Measurements from ENCODE around the gene FAM227B.
"Not testable (repeated sequence)": the region's sequence is repeated elsewhere in the genome, so short reads cannot be mapped to it uniquely, and the experiment has no call there.

Gene FAM227B

DNA sequence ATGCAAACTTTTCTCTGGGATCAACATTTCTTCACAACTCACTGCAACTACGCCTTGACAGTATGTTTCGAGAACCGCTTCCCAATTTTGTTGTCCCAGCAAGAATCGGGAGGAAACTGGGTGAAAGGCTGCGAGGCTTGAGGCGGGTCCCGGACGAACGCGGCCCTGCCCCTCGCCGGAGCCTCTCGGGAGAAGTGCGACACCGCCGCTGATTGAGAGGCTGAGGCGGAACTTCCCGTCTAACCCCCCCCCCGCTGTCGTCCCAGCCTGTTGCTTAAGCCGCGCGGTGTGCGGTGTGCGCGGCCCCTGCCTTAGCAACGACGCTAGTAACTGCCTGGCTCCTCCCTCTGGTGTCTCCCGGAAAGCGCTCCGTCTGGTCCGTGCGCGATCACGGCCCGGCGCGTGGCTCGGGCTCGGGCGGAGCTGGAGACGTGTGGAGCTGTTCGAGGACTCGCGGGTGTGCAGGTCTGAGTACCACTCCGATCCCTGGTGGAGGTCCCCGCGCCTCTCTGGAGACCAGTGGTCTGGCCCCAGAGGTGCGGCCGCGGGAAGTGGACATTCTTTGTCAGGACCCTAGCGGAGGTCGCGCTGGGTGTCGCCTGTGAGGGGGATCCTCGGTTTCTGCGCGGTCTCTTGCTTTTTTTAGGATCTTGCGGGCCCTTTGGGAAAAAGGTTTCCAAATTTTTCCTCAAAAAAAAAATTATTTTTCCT lies at the start of gene FAM227B, which contains the start of gene DTWD1:
TSS of gene FAM227B (minus strand) at position 161 of the 711 bp plus-strand sequence. CDS start 5,647 bp downstream, outside the sequence.
TSS of gene DTWD1 (plus strand) at position 391 of the 711 bp plus-strand sequence. CDS start 4,120 bp downstream, outside the sequence.
- H3K27ac Mint-ChIP-seq = peak within 1 kb of the TSS; percentile 92
- DNase-seq = peak; percentile 94
- H3K9me3 Mint-ChIP-seq = peaks cover 3 to 4% of the 10 kb centered on the region in 2 donors
- H3K4me1 Mint-ChIP-seq = peaks cover 18 to 22% of the 10 kb centered on the region in 2 donors
- H3K36me3 Mint-ChIP-seq = peaks cover 12 to 16% of the 10 kb centered on the region in 2 donors
- peak; percentile 98 to 99 for ATAC-seq (replicated peaks)
- H3K4me3 Mint-ChIP-seq = peak within 1 kb of the TSS; percentile 83 to 84
- H3K27me3 Mint-ChIP-seq = no peaks in the 10 kb centered on the region

DNA sequence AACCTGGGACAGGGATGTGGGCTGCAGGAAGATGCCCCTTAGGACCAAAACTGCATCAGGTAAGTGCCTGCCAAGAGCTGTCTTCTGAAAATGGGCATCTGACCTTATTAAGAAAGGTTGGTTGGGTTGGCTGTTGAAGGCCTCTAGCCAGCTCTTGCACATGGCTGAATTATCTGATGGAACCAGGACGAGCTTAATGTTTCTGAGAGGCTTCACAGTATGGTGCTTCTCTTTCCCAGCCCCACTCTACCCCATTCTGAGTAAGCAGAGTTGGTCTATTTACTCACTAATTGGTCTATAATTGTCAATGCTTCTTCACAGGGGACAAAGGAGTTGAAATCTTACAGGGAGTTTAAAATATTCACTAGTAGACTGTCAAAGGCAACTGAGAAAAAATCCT lies 48.7 kb upstream of the FAM227B start:
- Mint-ChIP-seq H3K36me3 (no peaks in the 10 kb centered on the region), H3K4me3 (no peak overlapping the region), H3K4me1 (no peaks in the 10 kb centered on the region), H3K27ac (no peak overlapping the region), H3K9me3 (no peaks in the 10 kb centered on the region), H3K27me3 (peaks cover 0 to 6% of the 10 kb centered on the region in 2 donors)
- ATAC-seq (replicated peaks) = no peak
- no peak for DNase-seq

DNA sequence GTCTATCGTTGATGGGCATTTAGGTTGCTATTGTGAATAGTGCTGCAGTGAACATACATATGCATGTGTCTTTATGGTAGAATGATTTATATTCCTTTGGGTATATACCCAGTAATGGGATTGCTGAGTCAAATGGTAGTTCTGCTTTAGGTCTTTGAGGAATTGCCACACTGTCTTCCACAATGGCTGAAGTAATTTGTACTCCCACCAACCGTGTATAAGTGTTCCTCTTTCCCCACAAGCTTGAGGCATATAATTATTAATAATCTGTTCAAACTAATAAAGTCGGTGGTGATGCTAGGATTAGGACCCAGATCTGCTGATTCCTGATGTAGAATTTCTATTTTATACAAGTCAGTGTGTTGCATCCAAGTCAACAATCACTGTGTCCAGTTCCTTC lies 45.9 kb upstream of the FAM227B start:
- not testable (repeated sequence) for H3K27ac Mint-ChIP-seq; ATAC-seq (replicated peaks); H3K4me3 Mint-ChIP-seq; H3K9me3 Mint-ChIP-seq; H3K36me3 Mint-ChIP-seq; H3K4me1 Mint-ChIP-seq; DNase-seq
- H3K27me3 Mint-ChIP-seq = peaks cover 0 to 14% of the 10 kb centered on the region in 2 donors

- Mint-ChIP-seq H3K27ac (no peak overlapping the region), H3K4me1 (no peaks in the 10 kb centered on the region), H3K4me3 (no peak overlapping the region), H3K36me3 (no peaks in the 10 kb centered on the region), H3K27me3 (peaks cover 0 to 18% of the 10 kb centered on the region in 2 donors), H3K9me3 (no peaks in the 10 kb centered on the region)
- DNase-seq (no peak), ATAC-seq (replicated peaks) (no peak)
Measured at GRCh38 chr15:49664716-49665115, 44.1 kb upstream of the FAM227B start.

- Mint-ChIP-seq H3K27me3 (peaks cover 9 to 11% of the 10 kb centered on the region in 2 donors), H3K36me3 (peaks cover 0 to 5% of the 10 kb centered on the region in 2 donors), H3K9me3 (peaks cover 14 to 16% of the 10 kb centered on the region in 2 donors), H3K27ac (no peak overlapping the region), H3K4me1 (no peaks in the 10 kb centered on the region), H3K4me3 (no peak overlapping the region)
- DNase-seq (no peak), ATAC-seq (replicated peaks) (no peak)
Measured at GRCh38 chr15:49656734-49657133, 36.1 kb upstream of the FAM227B start.

DNA sequence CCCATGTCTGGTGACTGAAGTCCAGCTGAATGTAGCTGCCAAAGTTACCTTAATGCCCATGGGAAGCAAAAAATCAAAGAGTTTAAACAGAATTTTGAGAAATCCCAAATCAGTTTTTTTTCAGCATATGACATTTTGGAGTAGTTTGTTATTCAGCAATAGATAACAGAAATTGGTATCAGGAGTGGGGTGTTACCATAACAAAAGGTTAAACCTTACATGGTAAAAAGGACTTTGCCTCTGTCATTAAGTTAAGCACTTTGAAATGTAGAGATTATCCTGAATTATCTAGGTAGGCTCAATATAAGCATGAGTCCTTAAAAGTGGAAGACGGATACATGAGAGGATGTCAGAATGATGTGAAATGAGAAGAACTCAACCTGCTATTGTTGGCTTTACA lies 32.3 kb upstream of the FAM227B start:
- Mint-ChIP-seq H3K27ac (no peak overlapping the region), H3K27me3 (peaks cover 5% of the 10 kb centered on the region in 2 donors), H3K4me1 (no peaks in the 10 kb centered on the region), H3K4me3 (no peak overlapping the region), H3K9me3 (peaks cover 12 to 14% of the 10 kb centered on the region in 2 donors), H3K36me3 (peaks cover 0 to 5% of the 10 kb centered on the region in 2 donors)
- DNase-seq = no peak
- no peak for ATAC-seq (replicated peaks)

DNA sequence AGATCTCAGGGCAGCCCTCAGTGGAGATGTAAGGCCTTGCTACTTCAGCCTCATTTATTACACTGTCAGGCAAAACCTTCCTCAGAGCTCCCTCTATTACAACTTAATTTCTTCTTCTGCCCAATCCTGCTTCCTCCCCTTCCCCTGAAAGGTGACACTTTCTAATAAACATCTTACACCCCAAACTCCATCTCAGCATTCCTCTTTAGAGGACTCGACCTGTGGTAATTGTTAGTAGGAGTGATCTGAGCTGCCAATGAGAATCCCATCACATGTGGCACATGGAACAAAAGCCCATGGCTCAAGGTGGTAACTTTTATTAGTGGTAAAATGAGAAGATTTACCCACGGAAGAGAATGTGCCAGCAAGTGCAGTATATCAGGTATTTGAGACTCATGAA lies 30.1 kb upstream of the FAM227B start:
- Mint-ChIP-seq H3K36me3 (peaks cover 4 to 5% of the 10 kb centered on the region in 2 donors), H3K27me3 (peaks cover 0 to 5% of the 10 kb centered on the region in 2 donors), H3K4me3 (no peak overlapping the region), H3K4me1 (peaks cover 0 to 3% of the 10 kb centered on the region in 2 donors), H3K9me3 (peaks cover 11 to 14% of the 10 kb centered on the region in 2 donors), H3K27ac (no peak overlapping the region)
- ATAC-seq (replicated peaks) (no peak), DNase-seq (no peak)

DNA sequence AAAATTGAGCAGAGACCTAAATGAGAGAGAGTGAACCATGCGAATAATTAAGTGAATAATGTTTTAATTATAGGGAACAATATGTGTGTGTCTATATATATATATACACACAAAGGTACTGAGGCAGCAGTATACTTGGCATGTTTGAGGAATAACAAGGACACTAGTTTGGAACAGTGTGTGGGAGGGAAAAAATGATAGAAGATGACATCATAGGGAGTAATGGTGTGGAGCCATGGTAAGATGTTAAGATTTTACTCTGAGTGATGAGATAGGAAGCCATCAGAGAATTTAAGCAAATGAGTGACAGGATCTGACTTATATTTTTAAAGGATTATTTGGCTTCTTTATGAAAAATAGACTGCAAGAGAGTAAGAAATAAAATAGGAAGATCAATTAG lies 29.4 kb upstream of the FAM227B start:
- Mint-ChIP-seq H3K4me1 (peaks cover 0 to 3% of the 10 kb centered on the region in 2 donors), H3K4me3 (no peak overlapping the region), H3K27ac (no peak overlapping the region), H3K36me3 (peaks cover 4 to 5% of the 10 kb centered on the region in 2 donors), H3K27me3 (peaks cover 0 to 5% of the 10 kb centered on the region in 2 donors), H3K9me3 (peaks cover 11 to 14% of the 10 kb centered on the region in 2 donors)
- DNase-seq (no peak), ATAC-seq (replicated peaks) (no peak)

DNA sequence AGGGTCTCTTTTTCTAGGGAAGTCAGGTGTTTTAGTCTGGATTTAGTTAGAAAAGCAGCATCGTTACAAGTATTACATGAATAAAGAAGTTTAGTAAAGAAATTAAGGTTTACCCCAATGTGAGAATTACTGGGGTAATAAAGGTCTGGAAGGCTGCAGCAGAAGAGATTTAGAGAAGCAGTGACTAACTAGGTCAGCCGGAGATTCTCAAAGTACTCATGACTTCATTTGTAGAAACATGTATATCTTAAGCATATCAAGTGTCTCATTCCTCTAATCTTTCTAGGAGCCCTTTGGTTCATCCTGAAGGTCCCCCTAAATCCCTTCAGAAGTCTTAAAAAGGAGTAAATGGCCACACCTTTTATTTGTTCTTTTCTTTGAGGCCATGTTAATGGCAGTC lies 26.3 kb upstream of the FAM227B start:
- no peaks in the 10 kb centered on the region for H3K9me3 Mint-ChIP-seq
- peaks cover 0 to 3% of the 10 kb centered on the region in 2 donors for H3K4me1 Mint-ChIP-seq
- peaks cover 5 to 13% of the 10 kb centered on the region in 2 donors for H3K36me3 Mint-ChIP-seq
- H3K4me3 Mint-ChIP-seq = no peak overlapping the region
- no peaks in the 10 kb centered on the region for H3K27me3 Mint-ChIP-seq
- no peak for ATAC-seq (replicated peaks)
- DNase-seq = no peak
- H3K27ac Mint-ChIP-seq = no peak overlapping the region

DNA sequence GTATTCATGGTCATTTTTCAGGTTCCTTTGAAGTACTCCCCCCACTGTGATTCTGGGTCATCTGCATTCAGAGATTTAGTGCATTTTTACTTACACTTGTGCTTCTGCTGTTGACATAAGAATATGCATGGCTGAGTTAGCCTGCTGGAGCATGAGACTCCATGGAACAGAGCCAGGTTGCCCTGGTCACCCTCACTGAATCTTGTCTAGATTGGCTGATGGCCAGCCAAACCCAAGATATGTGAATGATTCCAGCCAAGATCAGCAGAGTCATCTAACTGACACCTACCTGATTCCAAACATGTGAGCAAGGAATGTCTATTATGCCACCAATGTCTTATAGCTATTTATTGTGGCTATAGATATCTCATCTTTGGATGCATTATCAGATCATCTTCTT lies 25.3 kb upstream of the FAM227B start:
- Mint-ChIP-seq H3K4me3 (no peak overlapping the region), H3K9me3 (no peaks in the 10 kb centered on the region), H3K36me3 (peaks cover 9 to 17% of the 10 kb centered on the region in 2 donors), H3K27ac (peak overlapping the region; percentile 37), H3K27me3 (no peaks in the 10 kb centered on the region), H3K4me1 (peaks cover 0 to 3% of the 10 kb centered on the region in 2 donors)
- DNase-seq = no peak
- no peak for ATAC-seq (replicated peaks)

GRCh38 chr15:49645277-49645676 lies 24.7 kb upstream of the FAM227B start:
- Mint-ChIP-seq H3K27me3 (no peaks in the 10 kb centered on the region), H3K9me3 (no peaks in the 10 kb centered on the region), H3K4me1 (peaks cover 0 to 3% of the 10 kb centered on the region in 2 donors), H3K4me3 (no peak overlapping the region), H3K36me3 (peaks cover 9 to 17% of the 10 kb centered on the region in 2 donors), H3K27ac (no peak overlapping the region)
- DNase-seq (no peak), ATAC-seq (replicated peaks) (no peak)

DNA sequence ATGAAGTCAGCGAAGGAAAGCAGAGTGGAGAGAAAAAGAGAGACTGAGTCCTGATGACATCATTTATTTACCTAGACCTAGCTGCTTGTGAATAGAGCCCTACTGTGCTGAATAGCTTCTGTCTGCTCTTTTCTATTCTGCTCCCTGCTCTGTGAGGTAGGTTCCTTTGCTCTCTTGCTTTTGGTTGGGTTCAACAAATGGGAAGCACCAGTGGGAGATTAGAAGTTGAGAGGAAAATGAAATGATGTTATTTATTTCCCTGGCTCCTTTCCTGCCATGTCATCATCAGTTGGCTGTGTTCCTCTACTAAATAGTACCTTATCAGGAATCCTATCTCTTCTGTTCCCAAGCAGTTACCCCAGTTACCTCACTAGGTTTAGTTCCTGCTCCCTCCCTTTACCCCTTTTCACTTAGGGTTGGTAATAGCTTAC lies 23.8 kb upstream of the FAM227B start:
- ATAC-seq (replicated peaks) = no peak
- DNase-seq = no peak
- Mint-ChIP-seq H3K4me1 (peaks cover 0 to 3% of the 10 kb centered on the region in 2 donors), H3K4me3 (no peak overlapping the region), H3K27me3 (no peaks in the 10 kb centered on the region), H3K36me3 (peaks cover 9 to 17% of the 10 kb centered on the region in 2 donors), H3K9me3 (no peaks in the 10 kb centered on the region), H3K27ac (no peak overlapping the region)

GRCh38 chr15:49637857-49638256 lies 17.2 kb upstream of the FAM227B start:
- H3K4me3 Mint-ChIP-seq = no peak overlapping the region
- H3K27ac Mint-ChIP-seq = no peak overlapping the region
- ATAC-seq (replicated peaks) (no peak), DNase-seq (no peak)
- H3K36me3 Mint-ChIP-seq = peaks cover 11 to 27% of the 10 kb centered on the region in 2 donors
- no peaks in the 10 kb centered on the region for H3K4me1 Mint-ChIP-seq
- no peaks in the 10 kb centered on the region for H3K9me3 Mint-ChIP-seq
- H3K27me3 Mint-ChIP-seq = no peaks in the 10 kb centered on the region

DNA sequence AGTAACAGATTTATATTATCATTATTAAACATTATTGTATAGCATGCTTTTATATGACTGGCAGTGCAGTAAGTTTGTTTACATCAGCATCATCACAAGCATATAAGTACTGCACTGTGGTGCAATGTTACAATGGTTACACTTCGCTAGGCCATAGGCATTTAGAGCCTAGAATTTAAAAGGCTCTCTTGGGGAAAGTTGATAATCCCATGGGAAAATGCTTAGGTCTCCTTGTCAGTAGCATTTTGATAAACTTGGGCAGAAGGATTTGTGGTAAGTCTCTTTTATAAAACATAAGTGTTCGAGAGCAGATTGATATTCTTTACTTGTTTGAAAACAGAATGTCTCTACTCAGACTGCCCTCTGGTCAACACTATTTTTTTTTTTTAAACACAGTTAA lies 7.8 kb upstream of the FAM227B start:
- Mint-ChIP-seq H3K4me1 (peaks cover 3 to 4% of the 10 kb centered on the region in 2 donors), H3K27ac (no peak overlapping the region), H3K36me3 (peaks cover 13 to 26% of the 10 kb centered on the region in 2 donors), H3K4me3 (no peak overlapping the region), H3K9me3 (peaks cover 3% of the 10 kb centered on the region in 2 donors), H3K27me3 (no peaks in the 10 kb centered on the region)
- ATAC-seq (replicated peaks) (no peak), DNase-seq (no peak)

DNA sequence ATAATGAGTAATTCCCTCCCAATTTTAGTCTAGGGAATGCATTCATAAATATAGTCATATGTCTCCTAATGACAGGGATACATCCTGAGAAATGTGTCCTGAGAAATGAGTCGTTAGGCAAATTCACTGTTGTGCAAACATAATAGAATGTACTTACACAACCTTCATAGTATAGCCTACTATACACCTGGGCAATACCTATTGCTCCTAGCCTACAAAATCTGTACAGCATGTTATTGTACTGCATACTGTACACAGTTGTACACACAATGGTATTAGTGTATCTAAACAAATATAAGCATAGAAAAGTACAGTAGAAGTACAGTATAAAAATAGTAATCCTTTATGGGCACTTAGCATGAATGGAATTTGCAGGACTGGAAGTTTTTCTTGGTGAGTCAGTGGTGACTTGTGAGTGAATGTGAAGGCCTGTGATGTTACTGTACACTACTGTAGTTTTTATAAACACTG lies 6.8 kb upstream of the FAM227B start:
- Mint-ChIP-seq H3K36me3 (peaks cover 12 to 27% of the 10 kb centered on the region in 2 donors), H3K4me1 (peaks cover 6 to 7% of the 10 kb centered on the region in 2 donors), H3K9me3 (peaks cover 3% of the 10 kb centered on the region in 2 donors), H3K4me3 (no peak overlapping the region), H3K27me3 (no peaks in the 10 kb centered on the region), H3K27ac (no peak overlapping the region)
- no peak for DNase-seq
- no peak for ATAC-seq (replicated peaks)
